GM18907 (cell line): ENCODE results near the gene VMO1.

ENCODE experiments used
- ATAC-seq: cut with Tn5 transposase; IDR thresholded peaks from one replicate; pipeline ENCODE4 v1.9.1; 2021; ENCODE audit warnings: mild to moderate bottlenecking, moderate library complexity; ENCODE audit not compliant: unreplicated experiment

VMO1 gene

GRCh38 chr17:4786106-4786511 is at the start of gene VMO1:
VMO1 (minus strand) TSS chr17:4786364; CDS start chr17:4786352, 12 bp downstream.
- no peak for ATAC-seq

- no peak for ATAC-seq
These were observed 48.5 kb upstream of the VMO1 start for GRCh38 chr17:4834681-4835020.

GRCh38 chr17:4833941-4834680 is 47.9 kb upstream of the VMO1 start:
- no peak for ATAC-seq

GRCh38 chr17:4833178-4833940 is 47.2 kb upstream of the VMO1 start, which contains the start of gene MINK1:
MINK1 (plus strand) TSS chr17:4833340; CDS start chr17:4833584, 244 bp downstream.
- ATAC-seq, result peak; percentile 85

- ATAC-seq, result peak; percentile 11
These were observed 46.6 kb upstream of the VMO1 start for GRCh38 chr17:4832829-4833177.

GRCh38 chr17:4827399-4827798 is 41.2 kb upstream of the VMO1 start:
- no peak for ATAC-seq

- ATAC-seq, result no peak
These were observed 37.4 kb upstream of the VMO1 start for GRCh38 chr17:4823373-4824089.

GRCh38 chr17:4822835-4823234 is 36.7 kb upstream of the VMO1 start:
- no peak for ATAC-seq

- ATAC-seq, result no peak
These were observed 32.1 kb upstream of the VMO1 start for GRCh38 chr17:4818276-4818675.

GRCh38 chr17:4816826-4817225 is 30.7 kb upstream of the VMO1 start:
- no peak for ATAC-seq

GRCh38 chr17:4815043-4815675 is 29.0 kb upstream of the VMO1 start:
- ATAC-seq, result no peak

GRCh38 chr17:4812690-4813089 is 26.5 kb upstream of the VMO1 start:
- ATAC-seq, result no peak

- no peak for ATAC-seq
These were observed 25.3 kb upstream of the VMO1 start for GRCh38 chr17:4811471-4811870.

- no peak for ATAC-seq
These were observed 24.6 kb upstream of the VMO1 start for GRCh38 chr17:4810696-4811290.

- ATAC-seq, result no peak
These were observed 22.2 kb upstream of the VMO1 start for GRCh38 chr17:4808378-4808767.

- no peak for ATAC-seq
These were observed 21.6 kb upstream of the VMO1 start for GRCh38 chr17:4807605-4808377.

- ATAC-seq, result peak; percentile 91
These were observed 20.8 kb upstream of the VMO1 start, which contains the start of gene PLD2 for GRCh38 chr17:4806777-4807604. PLD2 (plus strand) TSS chr17:4807152; CDS start chr17:4807773, 621 bp downstream.

- no peak for ATAC-seq
These were observed 20.3 kb upstream of the VMO1 start for GRCh38 chr17:4806456-4806776.

- no peak for ATAC-seq
These were observed 16.1 kb upstream of the VMO1 start, which contains the start of gene C17orf114 for GRCh38 chr17:4802228-4802627. C17orf114 (minus strand) TSS chr17:4802328.
